SU-DHL-6 (cell line): ENCODE data around the gene APBA2.

Experiments used
- H2AFZ ChIP-seq: fragments of 200-600 bp; sonication (generic); 2 replicates; pipeline ENCODE4 v1.6.1; 2014; ENCODE audit warnings: low read depth, mild to moderate bottlenecking, moderate library complexity, mixed read lengths, antibody characterized with exemption, low read length; ENCODE audit not compliant: severe bottlenecking
- H3F3A ChIP-seq: fragments of 200-600 bp; shearing (Covaris generic); 2 replicates; pipeline ENCODE4 v1.6.0; 2016; ENCODE audit warnings: antibody characterized with exemption, mild to moderate bottlenecking; ENCODE audit not compliant: insufficient read depth
- H3K27ac ChIP-seq: fragments of 200-600 bp; sonication (generic); 2 replicates; pipeline ENCODE4 v1.5.1; 2016; ENCODE audit warnings: low read depth, mild to moderate bottlenecking, low read length, moderate library complexity, mixed read lengths
- H3K27me3 ChIP-seq: fragments of 200-600 bp; sonication (generic), shearing (Covaris generic); 2 replicates; pipeline ENCODE4 v1.6.0; 2014; ENCODE audit warnings: mild to moderate bottlenecking, low read length
- H3K36me3 ChIP-seq: fragments of 200-600 bp; sonication (generic); 2 replicates; pipeline ENCODE4 v1.6.1; 2014; ENCODE audit warnings: mild to moderate bottlenecking, low read length, mixed read lengths
- H3K4me2 ChIP-seq: fragments of 300-600, 200-600 bp; shearing (Covaris generic), sonication (generic); 2 replicates; pipeline ENCODE4 v1.6.0; 2014; ENCODE audit warnings: low read length, low read depth, mild to moderate bottlenecking; ENCODE audit not compliant: poor library complexity, severe bottlenecking
- H3K4me3 ChIP-seq: fragments of 200-600 bp; sonication (generic); 2 replicates; pipeline ENCODE4 v1.5.1; 2014; ENCODE audit warnings: antibody characterized with exemption, low read length, mild to moderate bottlenecking, mixed read lengths; ENCODE audit not compliant: insufficient read depth, poor library complexity, severe bottlenecking
- H3K79me2 ChIP-seq: fragments of 200-600 bp; sonication (generic); 2 replicates; pipeline ENCODE4 v1.6.1; 2014; ENCODE audit warnings: mild to moderate bottlenecking, low read length, moderate library complexity; ENCODE audit not compliant: insufficient read depth
- H3K9ac ChIP-seq: fragments of 200-600 bp; sonication (generic); 2 replicates; pipeline ENCODE4 v1.7.0; 2014; ENCODE audit warnings: mild to moderate bottlenecking, low read length
- H3K9me2 ChIP-seq: fragments of 200-600 bp; sonication (generic); replicated peaks from 2 replicates; pipeline ENCODE4 v1.6.1; 2014; ENCODE audit warnings: low read length; ENCODE audit not compliant: insufficient read depth
- H3K9me3 ChIP-seq: fragments of 200-600 bp; sonication (generic); 2 replicates; pipeline ENCODE4 v1.6.1; 2014; ENCODE audit warnings: low read length, mixed read lengths; ENCODE audit not compliant: insufficient read depth
- H4K20me1 ChIP-seq: fragments of 200-600 bp; sonication (generic); 2 replicates; pipeline ENCODE4 v1.6.1; 2014; ENCODE audit warnings: low read depth, mild to moderate bottlenecking, antibody characterized with exemption, low read length, moderate library complexity, mixed read lengths
- CTCF ChIP-seq: fragments of 200-600 bp; sonication (generic); IDR thresholded peaks from one replicate; pipeline ENCODE4 v1.5.1; 2017; ENCODE audit warnings: antibody characterized with exemption, mild to moderate bottlenecking, low read length, moderate library complexity; ENCODE audit not compliant: insufficient read depth, poor library complexity, severe bottlenecking
- EZH2phosphoT487 ChIP-seq: fragments of 200-600 bp; sonication (generic), shearing (Covaris generic); conservative IDR thresholded peaks from 2 replicates; pipeline ENCODE4 v1.6.1; 2018; ENCODE audit warnings: mild to moderate bottlenecking, antibody characterized with exemption, low read length, moderate library complexity, mixed read lengths

APBA2 gene

GRCh38 chr15:29029651-29030195, 143.9 kb downstream of the APBA2 start:
- Histone ChIP-seq H3K27me3 (no peaks in the 10 kb centered on the region), H3K4me2 (no peak overlapping the region), H3F3A (no peaks in the 10 kb centered on the region), H3K9ac (no peak overlapping the region), H3K27ac (no peak overlapping the region), H3K36me3 (no peaks in the 10 kb centered on the region), H3K79me2 (no peaks in the 10 kb centered on the region), H3K9me2 (no peaks in the 10 kb centered on the region), H4K20me1 (no peaks in the 10 kb centered on the region), H3K9me3 (no peaks in the 10 kb centered on the region), H2AFZ (no peak overlapping the region), H3K4me3 (no peak overlapping the region)
- TF ChIP-seq EZH2phosphoT487: no peak
- no peak for TF ChIP-seq CTCF

DNA sequence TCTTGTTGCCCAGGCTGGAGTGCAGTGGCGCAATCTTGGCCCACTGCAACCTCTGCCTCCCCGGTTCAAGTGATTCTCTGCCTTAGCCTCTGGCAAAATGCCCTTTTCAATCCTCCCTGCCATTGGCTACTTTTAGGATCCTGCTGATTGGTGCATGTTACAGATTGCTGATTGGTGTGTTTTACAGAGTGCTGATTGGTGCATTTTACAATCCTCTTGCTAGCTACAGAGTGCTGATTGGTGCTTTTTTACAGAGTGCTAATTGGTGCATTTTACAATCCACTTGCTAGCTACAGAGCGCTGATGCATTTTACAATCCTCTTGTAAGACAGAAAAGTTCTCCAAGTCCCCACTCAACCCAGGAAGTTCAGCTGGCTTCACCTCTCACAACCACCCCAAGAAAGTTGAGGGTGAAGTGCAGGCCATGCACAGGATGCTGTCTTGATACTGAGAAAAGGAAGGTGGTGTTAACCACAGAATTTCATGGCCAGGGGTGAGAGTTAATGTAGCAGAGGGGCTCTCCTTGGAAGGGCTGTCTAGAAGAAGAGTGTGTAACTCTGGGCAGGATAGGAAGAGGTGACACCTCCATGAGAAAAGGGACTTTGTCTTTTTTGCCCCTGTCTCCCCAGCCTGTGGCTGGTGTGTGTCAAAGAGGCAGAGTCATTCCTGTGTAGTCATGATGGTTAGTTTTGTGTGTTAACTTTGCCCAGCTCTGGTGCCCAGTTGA, 145.9 kb downstream of the APBA2 start:
- TF ChIP-seq EZH2phosphoT487 (no peak), CTCF (no peak)
- H2AFZ ChIP-seq: no peak overlapping the region

GRCh38 chr15:29032229-29032625, 146.5 kb downstream of the APBA2 start:
- no peaks in the 10 kb centered on the region for H4K20me1 ChIP-seq
- no peaks in the 10 kb centered on the region for H3K79me2 ChIP-seq

More for the DNA sequence above, 145.9 kb downstream of the APBA2 start:
- no peak overlapping the region for H3K4me2 ChIP-seq
- no peaks in the 10 kb centered on the region for H3K27me3 ChIP-seq
- no peaks in the 10 kb centered on the region for H3F3A ChIP-seq
- no peaks in the 10 kb centered on the region for H3K79me2 ChIP-seq
- no peak overlapping the region for H3K9ac ChIP-seq
- H3K27ac ChIP-seq: no peak overlapping the region
- H3K9me3 ChIP-seq: no peaks in the 10 kb centered on the region
- no peaks in the 10 kb centered on the region for H3K9me2 ChIP-seq
- H3K4me3 ChIP-seq: no peak overlapping the region
- H3K36me3 ChIP-seq: no peaks in the 10 kb centered on the region
- no peaks in the 10 kb centered on the region for H4K20me1 ChIP-seq

More at GRCh38 chr15:29032229-29032625, 146.5 kb downstream of the APBA2 start:
- Histone ChIP-seq H3K9ac (no peak overlapping the region), H3K4me3 (no peak overlapping the region), H3K36me3 (no peaks in the 10 kb centered on the region), H3K9me3 (no peaks in the 10 kb centered on the region), H3F3A (no peaks in the 10 kb centered on the region), H2AFZ (no peak overlapping the region), H3K4me2 (no peak overlapping the region), H3K27me3 (no peaks in the 10 kb centered on the region), H3K9me2 (no peaks in the 10 kb centered on the region), H3K27ac (no peak overlapping the region)
- TF ChIP-seq CTCF: no peak
- TF ChIP-seq EZH2phosphoT487: no peak
